AG04450 (cell line): ENCODE results near the gene ZFAND2A. TPM values are rescaled to one million over a fixed set of nuclear protein-coding genes. Genes with fewer than 3 reads are reported as not detected.
A peak's percentile ranks its signal among the peaks of the same experiment; 100 is the strongest.

Experiments
- CTCF ChIA-PET: fragments of 300-600, 350-600 bp; formaldehyde crosslinking; extraction: SDS; loops from one replicate; lab custom pipeline; 2022; ENCODE audit warnings: antibody characterized with exemption, inconsistent platforms; lab: Charles Lee
- POLR2A ChIA-PET: fragments of 350-600 bp; formaldehyde crosslinking; extraction: SDS; loops from one replicate; lab custom pipeline; 2021; ENCODE audit warnings: antibody characterized with exemption, inconsistent platforms; lab: Yijun Ruan, JAX
- DNase-seq: peaks from one replicate; pipeline ENCODE4 v3.0.0-alpha.2; 2011; ENCODE audit warnings: low read depth, low spot score
- H3K27ac ChIP-seq: one replicate; pipeline ENCODE4 v1.5.1; 2012; ENCODE audit warnings: low read depth, low read length, control low read depth
- H3K27me3 ChIP-seq: one replicate; pipeline ENCODE4 v1.6.0; 2012; ENCODE audit warnings: low read length; ENCODE audit not compliant: control insufficient read depth, insufficient read depth
- H3K4me3 ChIP-seq: 2 replicates; pipeline ENCODE4 v1.5.1; 2011; ENCODE audit warnings: mild to moderate bottlenecking, low read depth, low read length, control low read depth
- H3K9me3 ChIP-seq: 2 replicates; pipeline ENCODE4 v1.5.1; 2012; ENCODE audit warnings: low read length; ENCODE audit not compliant: control insufficient read depth, insufficient read depth
- CTCF ChIP-seq: IDR thresholded peaks from 2 replicates; pipeline ENCODE4 v1.5.1; 2011; ENCODE audit warnings: low read depth, low read length, control low read depth, inconsistent platforms
- polyA plus RNA-seq: library from polyadenylated mRNA; depleted of rRNA; stranded (reverse); fragments of >200 nt; gene quantifications from 2 replicates; pipeline ENCODE4 v1.2.3, GENCODE V29; 2011

ZFAND2A gene
- polyA plus RNA-seq, 1 experiment: 38.9 TPM

- CTCF ChIA-PET: no interaction called here
These were observed 47.1 kb downstream of the ZFAND2A start for GRCh38 chr7:1112625-1113547.

GRCh38 chr7:1112109-1112508 is 47.9 kb downstream of the ZFAND2A start:
- Histone ChIP-seq H3K27ac (no peak overlapping the region), H3K4me3 (no peak overlapping the region), H3K9me3 (peaks cover 4% of the 10 kb centered on the region), H3K27me3 (no peaks in the 10 kb centered on the region)
- ChIA-PET POLR2A (no interaction called here), CTCF (no interaction called here)
- no peak for TF ChIP-seq CTCF
- no peak for DNase-seq

More at GRCh38 chr7:1112625-1113547, 47.1 kb downstream of the ZFAND2A start:
- POLR2A ChIA-PET: no interaction called here
- no peak for TF ChIP-seq CTCF
- H3K27me3 ChIP-seq: no peaks in the 10 kb centered on the region
- H3K4me3 ChIP-seq: no peak overlapping the region
- no peak for DNase-seq
- peaks cover 12% of the 10 kb centered on the region for H3K9me3 ChIP-seq
- H3K27ac ChIP-seq: peak overlapping the region; percentile 2

- no peak overlapping the region for H3K27ac ChIP-seq
- no peak overlapping the region for H3K4me3 ChIP-seq
- H3K27me3 ChIP-seq: no peaks in the 10 kb centered on the region
- ChIA-PET CTCF (interaction anchor here (1.3 kb wide), 1 partner anchor 13 kb away, joined by 3 read pairs; no protein-coding TSS in a partner anchor), POLR2A (no interaction called here)
- no peak for TF ChIP-seq CTCF
- DNase-seq: no peak
- peaks cover 4% of the 10 kb centered on the region for H3K9me3 ChIP-seq
These were observed 48.8 kb downstream of the ZFAND2A start for GRCh38 chr7:1111156-1111555.

- TF ChIP-seq CTCF: no peak
- ChIA-PET POLR2A (no interaction called here), CTCF (interaction anchor here (1.3 kb wide), 1 partner anchor 14 kb away, joined by 3 read pairs; no protein-coding TSS in a partner anchor)
These were observed 49.6 kb downstream of the ZFAND2A start for GRCh38 chr7:1110358-1110757.

More at GRCh38 chr7:1110358-1110757, 49.6 kb downstream of the ZFAND2A start:
- Histone ChIP-seq H3K27me3 (no peaks in the 10 kb centered on the region), H3K9me3 (no peaks in the 10 kb centered on the region; the same call in 1 of the 2 replicates), H3K4me3 (no peak overlapping the region), H3K27ac (no peak overlapping the region)
- DNase-seq: no peak
